Measurements from ENCODE around the gene EFNA1. TPM values are rescaled to one million over a fixed set of nuclear protein-coding genes. Genes with fewer than 3 reads are reported as not detected.

The EFNA1 gene
- total and polyA plus RNA-seq, 2 of the 13 experiments (the other 11 are each of a cell fraction or from before 2014, with no cell fraction given): 81.8 to 874 TPM

GRCh38 chr1:155086128-155086741 lies 41.4 kb upstream of the EFNA1 start (continued):
- TF ChIP-seq YEATS2 (CRISPR knock-in tag; IDR thresholded peaks at IDR 0.05; ENCODE audit: borderline replicate concordance) (no peak), FIP1L1 (IDR thresholded peaks at IDR 0.05; ENCODE audit: borderline replicate concordance, insufficient read depth, low read depth, low read length) (no peak), GATAD2A (CRISPR knock-in tag; IDR thresholded peaks at IDR 0.05) (0 out of 2 replicates have a peak, but pooled peaks have one; percentile 17), GABPB1 (CRISPR knock-in tag; IDR thresholded peaks at IDR 0.05) (0 out of 2 replicates have a peak, but pooled peaks have one; percentile 31), PHF20 (CRISPR knock-in tag; IDR thresholded peaks at IDR 0.05) (no peak), IRX3 (CRISPR knock-in tag; IDR thresholded peaks at IDR 0.05; ENCODE audit: borderline replicate concordance, low read depth) (no peak)

GRCh38 chr1:155086856-155087535 lies 40.7 kb upstream of the EFNA1 start:
- Histone ChIP-seq H4K20me1 (ENCODE audit: insufficient read depth, low read length) (no peaks in the 10 kb centered on the region), H2AFZ (ENCODE audit: low read length) (no peak overlapping the region), H3K9ac (ENCODE audit: insufficient read depth, low read depth, low read length) (no peak overlapping the region), H3K36me3 (replicated peaks in 1 of 2; ENCODE audit: control insufficient read depth in 1 of 2, insufficient read depth in 2 of 2, low read length in 2 of 2) (no peaks in the 10 kb centered on the region), H3K4me1 (ENCODE audit: insufficient read depth, low read length) (peaks cover 79% of the 10 kb centered on the region), H3K27me3 (ENCODE audit: control insufficient read depth in 1 of 2, insufficient read depth in 2 of 2, low read length in 2 of 2) (peaks cover 12 to 23% of the 10 kb centered on the region in 2 experiments), H3K79me2 (ENCODE audit: insufficient read depth, low read length) (no peaks in the 10 kb centered on the region), H3K4me3 (replicated peaks in 1 of 3; ENCODE audit: insufficient read depth in 1 of 3, low read depth in 2 of 3, low read length in 3 of 3) (peak overlapping the region in 1 of 3 experiments; percentile 89; a peak in 1 of 6 replicates), H3K4me2 (ENCODE audit: low read depth, low read length) (peak overlapping the region; percentile 98; the same call in 1 of the 2 replicates), H3K9me3 (ENCODE audit: low read length) (no peaks in the 10 kb centered on the region), H3K27ac (ENCODE audit: extremely low read length, insufficient read depth, low read length) (no peak overlapping the region)
- CTCF ChIA-PET (ENCODE audit: low intra/inter-chr PET ratio, low total read pairs): interaction anchor here (2.0 kb wide), 1 partner anchor 81 kb away, joined by 7 read pairs; no protein-coding TSS in a partner anchor
- intact Hi-C loops (cut with micrococcal nuclease; ENCODE audit: unreplicated experiment): loop anchor here (10.0 kb wide), 1 partner anchor 182 kb away; no protein-coding TSS in a partner anchor
- no TSS peak for BruUV-seq (replicated peaks)
- POLR2A ChIA-PET: no interaction called here
- FAIRE-seq: no peak
- ATAC-seq: no peak
- 37% methylated on average over 8 of the region's 8 CpGs for WGBS (ENCODE audit: low lambda C conversion rate)
- DNase-seq (ENCODE audit: low spot score): no peak
- in situ Hi-C loops (cut with HindIII; ENCODE audit: extremely low pct_ligation_motif_present, low pct_unique_long_range_greater_than_20kb): no loop called here
- no peak for TF ChIP-seq KDM6A (CRISPR knock-in tag; IDR thresholded peaks at IDR 0.05; ENCODE audit: low read depth)
- TF ChIP-seq NFIB (CRISPR knock-in tag; IDR thresholded peaks at IDR 0.05; ENCODE audit: borderline replicate concordance): no peak
- no peak for TF ChIP-seq KAT7 (CRISPR knock-in tag; IDR thresholded peaks at IDR 0.05; ENCODE audit: borderline replicate concordance)
- no peak for TF ChIP-seq DPF2 (CRISPR knock-in tag; IDR thresholded peaks at IDR 0.05; ENCODE audit: borderline replicate concordance, low read depth)
- peak; percentile 48 for TF ChIP-seq CTCF (CRISPR knock-in tag; IDR thresholded peaks at IDR 0.05)
- TF ChIP-seq ARID2 (CRISPR knock-in tag; IDR thresholded peaks at IDR 0.05; ENCODE audit: borderline replicate concordance): no peak
- TF ChIP-seq MXI1 (IDR thresholded peaks at IDR 0.05; ENCODE audit: borderline replicate concordance, low read depth, low read length): no peak
- TF ChIP-seq ZBTB49 (CRISPR knock-in tag; IDR thresholded peaks at IDR 0.05; ENCODE audit: borderline replicate concordance): no peak
- TF ChIP-seq FOXK1 (CRISPR knock-in tag; IDR thresholded peaks at IDR 0.05; ENCODE audit: borderline replicate concordance, low read depth): no peak
- no peak for TF ChIP-seq ZNF724P (CRISPR knock-in tag; IDR thresholded peaks at IDR 0.05; ENCODE audit: borderline replicate concordance)
- TF ChIP-seq STAG1 (CRISPR knock-in tag; IDR thresholded peaks at IDR 0.05): 0 out of 2 replicates have a peak, but pooled peaks have one; percentile 9

Measured in HepG2 (cell line).